HepG2 (cell line): ENCODE results near the gene ALDH3B2.

ENCODE experiments used
- CBFB ChIP-seq: sonication (generic); formaldehyde crosslinking; IDR thresholded peaks from 2 replicates; pipeline ENCODE4 v1.4.0; 2020; ENCODE audit warnings: missing genetic modification reagents
- EP300 ChIP-seq, 3 experiments: sonication (generic) in 1 of 3; formaldehyde crosslinking in 1 of 3; IDR thresholded peaks; 2 replicates each; pipeline versions ENCODE4 v1.5.1 to v1.6.1; 2011 to 2020; ENCODE audit warnings: low read depth in 2 of 3, low read length in 2 of 3, borderline replicate concordance in 1 of 3, improper control_type of control experiment in 1 of 3, mild to moderate bottlenecking in 1 of 3, missing genetic modification reagents in 1 of 3, moderate library complexity in 1 of 3
- FOXK2 ChIP-seq: fragments of 450-650 bp; IDR thresholded peaks from 2 replicates; pipeline ENCODE4 v1.6.1; 2016
- FOXM1 ChIP-seq: sonication (generic); formaldehyde crosslinking; IDR thresholded peaks from 2 replicates; pipeline ENCODE4 v1.5.0; 2020; ENCODE audit warnings: missing genetic modification reagents
- GTF2F1 ChIP-seq: fragments of 150-350 bp; IDR thresholded peaks from 2 replicates; pipeline ENCODE4 v1.6.1; 2014; ENCODE audit warnings: low read length
- MAFK ChIP-seq, 2 experiments: IDR thresholded peaks in 1 of 2; conservative IDR thresholded peaks in 1 of 2; 2 replicates each; pipeline ENCODE4 v1.6.1; 2011; ENCODE audit warnings: improper control_type of control experiment in 2 of 2, low read length in 2 of 2
- MLX ChIP-seq: IDR thresholded peaks from 2 replicates; pipeline ENCODE4 v1.6.1; 2016
- NFYB ChIP-seq: sonication (generic); formaldehyde crosslinking; IDR thresholded peaks from 2 replicates; pipeline ENCODE4 v1.4.0; 2020; ENCODE audit warnings: missing genetic modification reagents
- POLR2A ChIP-seq, 2 experiments: IDR thresholded peaks; 2 replicates each; pipeline ENCODE4 v1.6.1; 2011; ENCODE audit warnings: low read depth in 2 of 2, low read length in 2 of 2, mild to moderate bottlenecking in 1 of 2, moderate library complexity in 1 of 2; ENCODE audit not compliant: insufficient read depth in 1 of 2
- POLR2AphosphoS5 ChIP-seq: IDR thresholded peaks from 2 replicates; pipeline ENCODE4 v1.6.1; 2012; ENCODE audit warnings: low read depth, low read length
- TAF1 ChIP-seq: sonication (generic); formaldehyde crosslinking; IDR thresholded peaks from 2 replicates; pipeline ENCODE4 v1.4.0; 2020; ENCODE audit warnings: missing genetic modification reagents
- ZFP36L2 ChIP-seq: sonication (generic); formaldehyde crosslinking; IDR thresholded peaks from 2 replicates; pipeline ENCODE4 v1.4.0; 2020; ENCODE audit warnings: missing genetic modification reagents
- TF ChIP-seq, protein P1 (sequence below): sonication (generic); formaldehyde crosslinking; IDR thresholded peaks from 2 replicates; pipeline ENCODE4 v1.5.0; 2020; ENCODE audit warnings: mild to moderate bottlenecking, missing genetic modification reagents, moderate library complexity

DNA sequence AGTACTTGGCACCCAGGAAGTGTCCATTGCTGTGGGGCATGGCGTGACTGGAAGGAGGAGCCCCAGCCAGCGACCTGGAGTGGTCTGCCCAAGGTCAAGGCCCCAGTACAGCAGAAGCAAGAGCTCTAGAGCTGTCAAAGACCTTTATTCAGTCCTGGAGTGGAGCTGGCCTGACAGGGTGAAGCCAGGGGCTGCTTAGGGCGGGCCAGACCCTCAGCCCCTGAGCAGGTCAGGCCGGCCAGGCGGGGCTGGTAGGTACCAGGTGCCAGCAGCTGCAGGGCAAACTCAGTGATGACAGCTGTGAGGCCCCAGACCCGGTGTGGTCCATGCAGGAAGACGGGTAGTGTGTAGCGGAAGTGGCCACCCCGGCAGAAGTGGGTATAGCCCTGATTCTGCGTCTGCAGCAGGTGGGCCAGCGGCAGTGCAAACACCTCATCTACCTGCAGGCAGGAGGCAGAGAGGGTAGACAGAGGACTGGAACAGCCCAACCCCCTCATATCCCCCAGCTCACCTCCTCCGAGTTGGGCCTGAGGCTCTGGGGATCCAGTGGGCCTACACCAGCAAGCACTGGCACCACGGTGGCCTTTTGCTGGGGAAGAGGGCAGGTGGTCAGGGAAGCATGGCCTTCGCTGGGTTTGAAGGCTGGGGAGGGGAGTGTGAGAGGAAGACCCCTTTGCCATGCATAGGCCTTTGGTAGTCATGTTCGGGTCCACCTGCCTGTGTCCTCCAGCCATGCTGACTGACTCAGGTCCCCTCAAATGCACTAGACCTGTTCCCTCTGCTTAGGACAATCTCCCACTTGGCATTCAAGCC lies 46.4 kb downstream of the ALDH3B2 start:
- no peak for TF ChIP-seq MLX (CRISPR knock-in tag)
- TF ChIP-seq GTF2F1, result no peak
- no peak for TF ChIP-seq POLR2A (IDR thresholded peaks at IDR 0.05; ENCODE audit: insufficient read depth in 1 of 2, low read depth in 2 of 2, low read length in 2 of 2)
- no peak for TF ChIP-seq FOXM1
- TF ChIP-seq POLR2AphosphoS5, result no peak
- no peak for TF ChIP-seq TAF1 (CRISPR knock-in tag)
- no peak for TF ChIP-seq NFYB (CRISPR knock-in tag)
- TF ChIP-seq ZFP36L2 (CRISPR knock-in tag), result no peak
- no peak for TF ChIP-seq MAFK (conservative IDR thresholded peaks at IDR 0.05 in 1 of 2, IDR thresholded peaks at IDR 0.05 in 1 of 2; ENCODE audit: low read length in 2 of 2)
- no peak for TF ChIP-seq FOXK2
- TF ChIP-seq EP300 (IDR thresholded peaks at IDR 0.05; ENCODE audit: low read depth in 2 of 2, low read length in 2 of 2), result no peak
- TF ChIP-seq EP300 (CRISPR knock-in tag; IDR thresholded peaks at IDR 0.05; ENCODE audit: borderline replicate concordance), result no peak
- TF ChIP-seq, protein P1, sequence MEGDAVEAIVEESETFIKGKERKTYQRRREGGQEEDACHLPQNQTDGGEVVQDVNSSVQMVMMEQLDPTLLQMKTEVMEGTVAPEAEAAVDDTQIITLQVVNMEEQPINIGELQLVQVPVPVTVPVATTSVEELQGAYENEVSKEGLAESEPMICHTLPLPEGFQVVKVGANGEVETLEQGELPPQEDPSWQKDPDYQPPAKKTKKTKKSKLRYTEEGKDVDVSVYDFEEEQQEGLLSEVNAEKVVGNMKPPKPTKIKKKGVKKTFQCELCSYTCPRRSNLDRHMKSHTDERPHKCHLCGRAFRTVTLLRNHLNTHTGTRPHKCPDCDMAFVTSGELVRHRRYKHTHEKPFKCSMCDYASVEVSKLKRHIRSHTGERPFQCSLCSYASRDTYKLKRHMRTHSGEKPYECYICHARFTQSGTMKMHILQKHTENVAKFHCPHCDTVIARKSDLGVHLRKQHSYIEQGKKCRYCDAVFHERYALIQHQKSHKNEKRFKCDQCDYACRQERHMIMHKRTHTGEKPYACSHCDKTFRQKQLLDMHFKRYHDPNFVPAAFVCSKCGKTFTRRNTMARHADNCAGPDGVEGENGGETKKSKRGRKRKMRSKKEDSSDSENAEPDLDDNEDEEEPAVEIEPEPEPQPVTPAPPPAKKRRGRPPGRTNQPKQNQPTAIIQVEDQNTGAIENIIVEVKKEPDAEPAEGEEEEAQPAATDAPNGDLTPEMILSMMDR (CRISPR knock-in tag), result no peak
- TF ChIP-seq CBFB (CRISPR knock-in tag), result no peak
